ENCODE measurements around the gene AR. TPM values are rescaled to one million over a fixed set of nuclear protein-coding genes. Genes with fewer than 3 reads are reported as not detected.

Gene AR
- total and polyA plus RNA-seq, 2 of the 4 experiments (the other 2 are of a cell fraction): 1.5 to 4.7 TPM

DNA sequence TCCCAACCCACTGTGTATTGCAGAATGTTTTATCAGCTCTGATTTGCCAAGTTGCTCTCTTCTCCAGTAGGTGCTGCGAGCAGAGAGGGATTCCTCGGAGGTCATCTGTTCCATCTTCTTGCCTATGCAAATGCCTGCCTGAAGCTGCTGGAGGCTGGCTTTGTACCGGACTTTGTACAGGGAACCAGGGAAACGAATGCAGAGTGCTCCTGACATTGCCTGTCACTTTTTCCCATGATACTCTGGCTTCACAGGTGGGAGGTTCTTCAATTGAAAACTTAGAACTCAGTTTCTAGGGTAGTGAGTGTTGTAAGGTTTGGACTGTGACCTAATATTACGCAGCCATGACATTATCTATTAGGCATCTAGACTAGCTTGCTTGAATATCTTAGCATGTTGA is 24.9 kb downstream of the AR start:
- CTCF ChIA-PET: no interaction called here
- no peak overlapping the region for H3K23ac ChIP-seq (ENCODE audit: low read depth, low read length)
- no peaks in the 10 kb centered on the region for H3K79me1 ChIP-seq (ENCODE audit: low read depth in 1 of 2, low read length in 2 of 2)
- no peak overlapping the region for H3K4me3 ChIP-seq (ENCODE audit: insufficient read depth, low read depth, low read length)
- no peaks in the 10 kb centered on the region for H3K9me3 ChIP-seq (ENCODE audit: control insufficient read depth, insufficient read depth, low read length)
- H3K9me1 ChIP-seq (ENCODE audit: insufficient read depth, low read length): no peaks in the 10 kb centered on the region
- H3K27ac ChIP-seq (ENCODE audit: insufficient read depth, low read length): no peak overlapping the region
- no peak overlapping the region for H2BK20ac ChIP-seq (ENCODE audit: low read depth, low read length)
- H3K9ac ChIP-seq (ENCODE audit: low read depth, low read length): no peak overlapping the region
- no peak overlapping the region for H2BK120ac ChIP-seq (ENCODE audit: low read depth, low read length)
- H2AK9ac ChIP-seq (replicated peaks; ENCODE audit: low read depth, low read length, poor library complexity): no peak overlapping the region
- H3K14ac ChIP-seq (replicated peaks; ENCODE audit: low read depth, low read length): no peak overlapping the region
- dilution Hi-C loops (cut with HindIII; ENCODE audit: low sequenced_read_pairs, unreplicated experiment): no loop called here
- in situ Hi-C loops (cut with MboI; ENCODE audit: low sequenced_read_pairs): no loop called here
- no peak overlapping the region for H2BK15ac ChIP-seq (ENCODE audit: low read depth, low read length)
- H3K4me2 ChIP-seq (ENCODE audit: low read depth, low read length): no peak overlapping the region
- BruUV-seq (replicated peaks): no TSS peak
- TF ChIP-seq RCOR1 (IDR thresholded peaks at IDR 0.05; ENCODE audit: insufficient replicate concordance, low read length) (no peak), RFX5 (IDR thresholded peaks at IDR 0.05; ENCODE audit: low read depth, low read length) (no peak), RAD21 (IDR thresholded peaks at IDR 0.05; ENCODE audit: low read length) (no peak), MAFK (IDR thresholded peaks at IDR 0.05; ENCODE audit: low read depth, low read length) (no peak)
- H3K27me3 ChIP-seq (ENCODE audit: control insufficient read depth, insufficient read depth, low read length): peaks cover 5% of the 10 kb centered on the region
- no peak overlapping the region for H2BK5ac ChIP-seq (ENCODE audit: low read depth, low read length, poor library complexity, severe bottlenecking)
- DNase-seq (no peak), ATAC-seq (ENCODE audit: low read depth) (no peak)
- H4K8ac ChIP-seq (ENCODE audit: low read depth in 2 of 2, low read length in 2 of 2): no peak overlapping the region
- intact Hi-C loops (cut with micrococcal nuclease): no loop called here
- no peaks in the 10 kb centered on the region for H3K4me1 ChIP-seq (ENCODE audit: control insufficient read depth, insufficient read depth, low read length)
- POLR2A ChIA-PET (ENCODE audit: unreplicated experiment): no interaction called here
- no peak overlapping the region for H3K18ac ChIP-seq (ENCODE audit: low read depth, low read length)
- no CpG with 5 or more reads among the region's 5 CpGs for WGBS, 2 experiments (ENCODE audit: extremely low coverage in 2 of 2, insufficient read length in 1 of 2)
- H3K56ac ChIP-seq (ENCODE audit: extremely low read depth, insufficient read depth, low read length): no peak overlapping the region
- H4K20me1 ChIP-seq (ENCODE audit: insufficient read depth, low read length): no peaks in the 10 kb centered on the region
- H2AFZ ChIP-seq (replicated peaks; ENCODE audit: low read length, poor library complexity): no peak overlapping the region
- no peaks in the 10 kb centered on the region for H3K36me3 ChIP-seq (ENCODE audit: control insufficient read depth, insufficient read depth, low read length)
- no peak overlapping the region for H2AK5ac ChIP-seq (ENCODE audit: low read depth, low read length)
- no peak overlapping the region for H3K4ac ChIP-seq (ENCODE audit: low read depth, low read length)
- no peak overlapping the region for H4K5ac ChIP-seq (ENCODE audit: low read depth, low read length)
- no peak overlapping the region for H4K91ac ChIP-seq (ENCODE audit: insufficient read depth, low read depth, low read length)

Data from IMR-90 (cell line).